Measurements from ENCODE around the gene MATN1.
A peak's percentile ranks its signal among the peaks of the same experiment; 100 is the strongest.

Gene MATN1

DNA sequence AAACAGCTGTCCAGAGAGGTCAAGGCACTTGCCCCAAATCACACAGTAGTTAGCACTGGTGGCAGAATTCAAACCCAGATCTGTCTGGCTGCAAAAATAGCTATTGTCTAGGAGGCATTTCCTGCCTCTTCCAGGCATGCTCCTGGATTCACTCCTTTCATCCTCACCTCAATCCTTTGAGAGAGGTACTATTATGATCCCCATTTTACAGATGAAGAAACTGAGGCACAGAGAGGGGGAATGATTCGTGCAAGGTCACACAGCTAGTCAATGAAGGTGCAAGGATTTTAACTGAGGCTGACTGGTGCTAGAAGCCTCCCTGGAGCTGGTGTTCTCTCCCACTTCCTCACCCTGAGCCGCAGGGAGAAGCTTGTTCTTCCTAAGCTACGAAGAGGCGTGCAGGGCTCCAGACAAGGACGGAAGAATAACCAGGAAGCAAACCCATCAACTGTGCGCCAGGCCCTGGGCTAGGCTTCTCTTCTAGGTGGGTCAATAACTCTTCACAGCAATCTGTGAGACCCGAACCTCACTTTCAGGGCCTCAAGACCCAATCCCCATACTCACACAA lies 34.8 kb upstream of the MATN1 start:
- no peak for DNase-seq (ENCODE audit: low read depth in 2 of 2)

GRCh38 chr1:30757352-30758120 lies 34.2 kb upstream of the MATN1 start, which contains the start of gene LAPTM5:
Gene LAPTM5, minus strand, starts transcription at chr1:30757774. Its CDS starts 29 bp downstream, at chr1:30757745.
- no peak for DNase-seq (ENCODE audit: low read depth in 2 of 2)

GRCh38 chr1:30756545-30757351 lies 33.4 kb upstream of the MATN1 start:
- peak in 1 of 2 donors; percentile 41 for DNase-seq (ENCODE audit: low read depth in 2 of 2)

- no peak for DNase-seq (ENCODE audit: low read depth in 2 of 2)
Observed at GRCh38 chr1:30756206-30756544, 32.8 kb upstream of the MATN1 start.

DNA sequence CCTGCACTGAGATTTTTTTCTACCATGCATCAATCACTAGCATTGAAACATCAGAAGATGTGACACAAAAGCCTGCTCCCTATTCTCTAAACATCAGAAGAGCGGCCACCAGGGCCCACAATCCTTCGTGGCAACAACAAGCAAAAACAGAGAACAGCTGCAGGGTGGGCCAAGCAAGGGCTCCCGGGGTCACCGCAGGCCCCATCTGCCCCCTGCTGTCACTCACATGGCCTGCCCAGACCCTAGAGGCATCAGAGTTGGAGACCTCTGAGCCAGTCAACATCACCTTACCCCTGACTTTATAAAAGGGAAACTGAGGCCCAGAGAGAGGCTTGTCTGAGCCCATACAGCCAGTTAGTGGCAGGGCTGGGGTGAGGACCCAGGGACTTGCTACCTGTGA lies 32.4 kb upstream of the MATN1 start:
- DNase-seq (ENCODE audit: low read depth in 2 of 2) = no peak

DNA sequence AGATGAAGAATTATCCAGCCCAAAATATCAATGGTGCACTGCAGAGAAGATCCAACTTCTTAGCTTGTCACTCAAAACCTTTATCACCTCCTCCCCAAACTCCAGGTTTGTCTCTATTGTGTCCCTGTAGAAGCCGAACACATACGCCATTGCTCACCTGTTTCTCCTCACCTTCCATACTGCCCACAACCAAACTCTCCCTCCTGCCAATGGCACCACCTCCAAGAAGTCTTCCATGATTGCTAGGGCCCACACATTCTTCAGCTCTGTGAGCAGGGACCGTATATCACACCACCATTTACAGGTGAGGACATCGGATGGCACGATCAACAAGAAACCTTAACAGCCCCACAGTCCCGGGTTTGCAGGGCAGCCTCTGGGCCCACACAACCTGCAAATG lies 31.9 kb upstream of the MATN1 start:
- DNase-seq (ENCODE audit: low read depth in 2 of 2) = no peak

DNA sequence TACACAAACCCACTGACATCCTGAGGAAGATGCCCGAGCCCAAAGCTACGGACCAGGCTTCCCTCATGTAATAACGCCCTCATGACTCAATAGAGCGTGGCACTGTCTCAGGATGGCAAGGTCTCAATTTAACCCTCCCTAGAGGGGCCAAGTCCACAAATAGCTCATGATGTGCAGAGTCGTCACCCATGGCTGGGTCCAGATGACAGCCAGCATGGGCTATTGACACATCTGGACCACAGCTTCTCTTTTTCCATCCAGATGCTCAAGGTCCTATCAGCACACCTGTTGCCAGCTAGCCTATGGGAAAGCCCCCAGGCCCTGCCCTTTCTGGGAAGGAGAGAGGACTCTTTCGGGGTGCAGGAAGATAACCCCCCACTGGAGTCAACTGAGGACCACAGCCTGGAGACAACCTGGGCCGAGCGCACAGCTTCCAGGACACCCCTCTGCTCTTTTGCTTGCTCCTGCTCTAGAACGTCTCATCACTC lies 31.3 kb upstream of the MATN1 start:
- DNase-seq (ENCODE audit: low read depth in 2 of 2) = no peak

DNA sequence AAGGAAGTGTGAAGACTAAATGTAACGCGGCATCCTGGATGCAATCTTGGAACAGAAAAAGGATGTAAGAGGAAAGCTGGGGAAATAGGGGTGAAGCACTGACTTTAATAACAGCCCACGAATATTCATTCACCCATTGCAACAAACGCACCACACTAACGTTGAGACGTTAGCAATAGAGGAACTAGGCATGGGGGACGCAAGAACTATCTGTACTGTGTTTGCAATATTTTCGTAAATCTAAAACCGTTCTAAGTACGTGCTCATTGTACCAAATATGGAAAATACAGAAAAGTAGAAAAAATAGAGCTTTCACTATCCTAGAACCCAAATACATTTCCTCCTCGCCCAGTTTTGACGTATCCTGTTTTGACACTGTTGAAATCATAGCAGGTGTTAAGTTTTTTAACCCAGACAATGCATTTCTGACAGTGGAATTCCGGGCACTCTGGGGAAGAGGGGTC lies 30.3 kb upstream of the MATN1 start:
- DNase-seq (ENCODE audit: low read depth in 2 of 2) = no peak

DNA sequence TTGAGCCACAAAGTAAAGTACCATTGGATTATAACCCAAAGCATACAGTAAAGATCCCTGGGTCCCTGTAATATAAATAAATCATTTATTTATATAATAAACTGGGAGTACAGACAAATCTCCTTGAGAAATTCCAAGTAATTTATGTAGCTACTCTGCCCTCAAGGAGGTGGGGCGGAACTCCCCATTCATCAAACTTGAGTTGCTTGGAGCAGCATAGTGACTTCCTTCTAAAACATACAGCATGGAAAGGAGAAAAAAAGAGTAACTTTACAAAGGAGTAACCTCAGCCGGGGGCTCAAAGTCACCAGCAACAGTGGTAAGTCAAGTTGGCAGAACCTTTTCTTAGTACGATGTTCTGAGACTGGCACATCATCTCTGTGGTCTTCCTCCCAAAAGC lies 29.7 kb upstream of the MATN1 start:
- DNase-seq (ENCODE audit: low read depth in 2 of 2) = no peak

DNA sequence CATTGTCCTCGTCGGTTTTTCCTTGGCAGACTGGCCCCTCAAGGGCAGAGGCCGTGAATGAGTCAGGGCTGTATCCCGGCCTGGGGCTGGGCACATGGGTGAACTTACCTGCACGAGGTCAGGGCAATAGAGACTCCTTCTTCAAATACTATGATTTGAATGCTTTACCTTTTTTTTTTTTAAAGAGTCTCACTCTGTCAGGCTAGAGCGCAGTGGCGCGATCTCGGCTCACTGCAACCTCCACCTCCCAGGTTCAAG lies 29.2 kb upstream of the MATN1 start:
- DNase-seq (ENCODE audit: low read depth in 2 of 2) = no peak

DNA sequence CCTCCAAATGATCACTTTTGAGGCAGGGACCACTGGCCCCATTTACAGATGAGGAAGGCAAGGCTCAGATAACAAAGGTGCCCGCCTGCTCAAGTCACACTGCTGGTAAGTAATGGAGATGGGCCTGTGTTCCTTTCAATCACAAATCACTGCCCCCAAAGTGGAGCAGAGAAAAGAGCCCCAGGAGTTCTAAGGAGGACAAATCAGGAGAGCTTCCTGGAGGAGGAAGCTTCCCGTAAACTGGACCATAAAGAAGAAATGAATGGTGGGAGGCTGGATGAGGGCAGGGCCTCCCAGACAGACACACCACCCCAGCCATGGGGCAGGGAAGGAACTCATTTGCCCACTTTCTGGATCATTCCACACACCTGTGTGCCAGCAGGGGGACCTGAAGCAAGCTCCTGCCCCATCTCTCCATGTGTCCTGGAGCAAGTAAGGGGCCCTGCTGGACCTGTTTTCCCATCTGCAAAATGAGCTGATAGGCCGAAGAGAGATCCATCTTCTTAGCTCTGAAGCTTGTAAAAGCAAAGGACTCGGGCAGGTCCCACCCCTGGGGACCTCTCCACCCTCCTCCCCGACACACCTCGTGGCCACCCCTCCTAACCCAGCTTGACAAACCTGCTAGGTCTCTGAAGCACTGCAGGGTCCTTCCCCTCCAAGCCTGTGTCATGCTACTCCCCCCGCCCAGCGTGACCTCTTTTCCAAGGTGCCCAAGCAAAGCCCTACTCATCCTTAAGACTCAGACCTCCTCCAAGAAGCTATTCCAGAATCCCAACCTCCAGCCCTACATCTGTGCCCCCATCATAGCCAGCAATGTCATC lies 28.7 kb upstream of the MATN1 start:
- no peak for DNase-seq (ENCODE audit: low read depth in 2 of 2)

DNA sequence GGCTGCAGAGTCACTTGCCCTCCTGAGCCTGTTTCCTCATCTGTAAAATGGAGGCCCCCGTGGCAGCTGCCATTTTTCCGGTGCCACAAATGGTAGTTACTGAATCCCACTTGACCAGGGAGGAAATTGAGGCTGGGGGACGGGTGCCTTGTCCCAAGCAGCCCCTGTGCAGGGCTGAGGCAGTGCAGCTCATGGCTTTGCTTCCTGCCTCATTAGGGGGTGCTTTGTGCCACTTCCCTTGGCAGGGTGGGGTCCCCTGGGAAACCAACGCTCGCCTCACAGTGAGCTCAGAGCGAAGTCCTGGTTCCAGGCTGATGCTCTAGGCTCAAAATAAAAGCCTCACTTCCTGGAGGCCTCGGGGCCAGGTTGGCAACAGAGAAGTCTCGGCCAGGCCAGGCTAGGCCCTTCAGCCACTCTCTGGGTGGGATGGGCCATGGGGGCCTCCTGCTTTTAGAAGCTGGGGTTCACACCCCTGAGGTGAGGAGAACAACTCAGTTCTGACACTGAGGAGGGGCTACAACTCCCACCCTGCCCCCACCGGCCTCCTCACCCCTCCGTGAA lies 27.4 kb upstream of the MATN1 start:
- no peak for DNase-seq (ENCODE audit: low read depth in 2 of 2)

DNA sequence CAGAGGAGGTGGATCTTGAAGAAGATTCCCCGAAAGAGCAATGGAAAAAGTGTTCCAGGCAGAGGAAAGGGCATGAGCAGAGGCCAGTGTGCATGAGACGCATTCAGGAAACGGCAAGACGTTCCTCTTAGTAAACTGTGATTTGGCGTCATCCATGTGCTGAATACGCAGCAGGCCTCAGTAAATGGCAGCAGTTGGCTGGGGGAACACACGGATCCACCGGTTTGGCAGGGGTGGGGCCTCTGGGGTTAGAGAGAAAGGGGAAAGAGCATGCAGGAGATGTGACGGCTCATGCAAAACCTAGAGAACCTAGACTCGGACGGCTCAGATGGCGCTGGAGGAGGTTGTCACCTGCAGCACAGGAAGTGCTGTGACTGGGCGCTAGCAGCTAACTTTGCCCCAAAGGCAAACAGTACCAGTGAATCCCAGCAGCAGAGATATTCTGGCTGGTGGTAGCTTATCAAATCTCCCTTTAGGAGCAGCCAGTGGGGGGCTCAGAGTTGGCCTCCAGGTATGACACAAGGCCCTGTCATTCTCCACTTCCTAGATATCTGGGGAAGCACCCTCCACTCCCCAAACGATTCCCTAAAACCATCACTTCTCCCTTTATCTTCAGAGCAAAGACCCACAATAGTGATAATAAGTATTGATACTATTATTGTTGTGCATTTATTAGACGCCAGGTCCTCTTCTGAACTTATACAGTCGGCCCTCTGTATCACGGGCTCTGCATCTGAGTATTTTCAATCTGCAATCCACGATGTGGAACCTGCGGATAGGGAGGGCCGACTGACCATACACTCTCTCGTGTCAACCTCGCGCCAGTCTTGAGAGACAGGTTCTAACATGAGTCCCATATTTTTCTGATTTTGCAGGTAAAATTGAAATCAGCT lies 26.6 kb upstream of the MATN1 start:
- no peak for DNase-seq (ENCODE audit: low read depth in 2 of 2)

DNA sequence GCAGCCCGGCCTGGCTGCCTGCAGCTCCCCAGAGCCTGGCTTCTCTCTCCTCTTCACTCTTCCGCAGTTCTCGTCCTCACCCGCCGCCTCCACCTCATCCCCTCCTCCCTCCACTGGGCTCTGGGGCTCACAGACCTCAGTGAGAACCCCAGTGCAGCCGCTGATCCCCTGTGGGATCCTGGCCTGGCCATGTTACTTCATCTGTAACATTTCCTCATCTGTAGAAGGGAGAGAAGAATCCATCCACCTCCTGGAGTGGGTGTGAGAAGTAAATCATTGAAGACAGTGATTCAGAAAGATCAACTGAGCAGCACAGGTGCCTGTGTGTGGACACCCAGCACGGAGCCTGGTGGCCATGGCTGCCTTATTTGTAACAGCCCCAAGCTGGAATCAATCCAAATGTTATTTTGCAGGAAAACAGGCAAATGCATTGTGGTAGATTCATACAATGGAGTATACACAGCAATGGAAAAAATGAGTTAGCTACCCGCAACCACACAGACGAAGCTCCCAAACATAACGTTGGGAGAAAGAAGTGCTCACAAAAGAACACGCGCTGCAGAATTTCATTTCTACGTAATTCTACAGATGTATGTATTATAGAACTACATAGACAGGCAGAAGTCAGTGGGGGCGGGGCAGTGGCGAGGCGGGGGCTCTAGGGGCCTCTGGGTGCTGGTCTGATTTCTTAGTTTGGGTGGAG lies 25.5 kb upstream of the MATN1 start:
- DNase-seq (ENCODE audit: low read depth in 2 of 2) = no peak

DNA sequence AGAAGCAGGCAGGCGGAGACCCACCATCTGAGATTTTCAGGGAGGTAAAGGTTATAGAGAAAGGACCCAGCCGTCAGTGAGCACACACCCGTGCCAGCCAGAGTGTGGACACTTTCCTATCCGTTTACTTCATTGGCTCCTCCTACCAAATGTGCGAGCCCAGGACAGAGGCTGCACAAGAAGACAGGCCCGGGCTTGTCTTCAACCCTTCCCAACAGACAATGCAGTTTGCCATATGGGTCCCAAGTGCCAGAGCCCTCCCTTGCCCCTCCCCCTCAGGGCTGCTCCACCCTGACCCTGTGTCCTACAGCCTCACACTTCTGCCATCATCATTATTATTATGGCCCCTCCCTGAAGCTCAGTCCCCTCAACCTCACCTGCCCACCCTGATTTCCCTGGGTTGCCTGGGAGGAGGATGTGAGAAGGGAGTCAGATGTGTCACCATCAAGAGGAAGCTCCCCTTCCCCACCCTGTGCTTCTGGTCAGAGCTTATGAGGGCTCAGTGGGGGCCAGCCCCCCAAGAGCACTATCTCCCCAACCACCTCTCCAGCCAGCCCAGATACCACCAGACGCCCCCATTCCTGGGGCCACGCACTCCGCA lies 24.8 kb upstream of the MATN1 start:
- DNase-seq (ENCODE audit: low read depth in 2 of 2) = no peak

GRCh38 chr1:30747033-30748008 lies 23.9 kb upstream of the MATN1 start:
- no peak for DNase-seq (ENCODE audit: low read depth in 2 of 2)

DNA sequence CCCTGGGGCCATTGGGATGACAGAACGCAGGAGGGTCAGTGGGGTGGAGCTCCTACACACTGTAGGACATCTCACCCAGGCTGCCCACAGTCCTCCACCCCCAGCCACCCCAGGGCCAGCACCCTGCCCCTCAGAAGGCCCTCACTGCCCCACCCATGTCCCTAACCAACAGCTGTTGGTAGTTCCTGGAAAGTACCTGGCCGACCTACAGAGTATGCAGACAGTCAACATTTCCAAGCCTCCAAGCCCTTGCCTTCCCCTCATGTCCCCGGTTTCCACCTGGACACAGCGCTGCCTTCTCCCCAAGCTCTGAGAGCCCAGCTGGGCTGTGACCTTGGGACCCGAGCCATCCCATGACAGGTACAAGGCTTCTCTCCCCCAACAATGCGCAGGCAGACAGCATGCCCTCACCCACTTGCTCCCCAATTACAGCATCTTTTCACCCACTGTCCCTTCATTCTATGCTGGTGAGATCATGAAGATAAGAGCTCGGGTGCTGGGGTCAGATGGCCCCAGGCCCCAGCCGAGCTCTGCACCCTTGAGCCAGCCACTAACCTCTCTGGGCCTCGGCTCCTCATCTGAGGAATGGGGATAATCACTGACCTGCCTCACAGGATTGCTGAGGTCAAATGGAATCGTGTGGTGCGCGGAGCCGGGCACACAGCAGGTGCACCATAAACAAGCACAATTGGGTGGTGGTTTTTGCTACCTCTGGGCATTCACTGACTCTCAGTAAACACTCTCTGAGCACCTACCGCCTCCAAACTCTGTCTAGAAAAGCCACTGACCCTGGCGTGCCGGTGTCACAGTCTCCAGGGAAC lies 23.0 kb upstream of the MATN1 start:
- DNase-seq (ENCODE audit: low read depth in 2 of 2) = no peak

- no peak for DNase-seq (ENCODE audit: low read depth in 2 of 2)
Observed at GRCh38 chr1:30745834-30746208, 22.4 kb upstream of the MATN1 start.
